Astrocyte (in vitro differentiated cells and primary cell): Measurements from ENCODE around the gene ATP13A2. TPM values are rescaled to one million over a fixed set of nuclear protein-coding genes. Genes with fewer than 3 reads are reported as not detected.

Experiments
- DNase-seq: peaks from one replicate; pipeline ENCODE4 v3.0.0-alpha.2; 2010; ENCODE audit warnings: low read depth
- FAIRE-seq: peaks from 2 replicates; lab custom pipeline; 2011; peaks lifted over from hg19 to GRCh38; lab: Jason Lieb, UNC
- H2AFZ ChIP-seq: 2 replicates; pipeline ENCODE4 v1.6.0; 2012; ENCODE audit warnings: low read depth, low read length, inconsistent platforms
- H3K27ac ChIP-seq: 2 replicates; pipeline ENCODE4 v1.5.1; 2011; ENCODE audit warnings: low read depth, low read length, inconsistent platforms
- H3K27me3 ChIP-seq: 2 replicates; pipeline ENCODE4 v1.6.0; 2011; ENCODE audit warnings: low read length, inconsistent platforms; ENCODE audit not compliant: insufficient read depth
- H3K36me3 ChIP-seq: 2 replicates; pipeline ENCODE4 v1.5.1; 2011; ENCODE audit warnings: low read length, inconsistent platforms; ENCODE audit not compliant: insufficient read depth
- H3K4me1 ChIP-seq: 2 replicates; pipeline ENCODE4 v1.5.1; 2011; ENCODE audit warnings: low read length, inconsistent platforms; ENCODE audit not compliant: insufficient read depth
- H3K4me2 ChIP-seq: 2 replicates; pipeline ENCODE4 v1.6.0; 2012; ENCODE audit warnings: low read length, inconsistent platforms
- H3K4me3 ChIP-seq: 2 replicates; pipeline ENCODE4 v1.5.1; 2011; ENCODE audit warnings: low read depth, mild to moderate bottlenecking, low read length, inconsistent platforms; ENCODE audit not compliant: insufficient read depth
- H3K79me2 ChIP-seq: 2 replicates; pipeline ENCODE4 v1.6.0; 2012; ENCODE audit warnings: mild to moderate bottlenecking, low read length, inconsistent platforms; ENCODE audit not compliant: insufficient read depth
- H3K9ac ChIP-seq: 2 replicates; pipeline ENCODE4 v1.6.0; 2012; ENCODE audit warnings: mild to moderate bottlenecking, low read length, inconsistent platforms
- H3K9me3 ChIP-seq: 2 replicates; pipeline ENCODE4 v1.5.1; 2012; ENCODE audit warnings: low read depth, mild to moderate bottlenecking, low read length, inconsistent platforms; ENCODE audit not compliant: insufficient read depth
- H4K20me1 ChIP-seq: 2 replicates; pipeline ENCODE4 v1.6.0; 2012; ENCODE audit warnings: low read length, inconsistent platforms; ENCODE audit not compliant: insufficient read depth
- H3K27ac Mint-ChIP-seq: one replicate; pipeline ENCODE4 v1.8.0; 2021; ENCODE audit warnings: mild to moderate bottlenecking, mixed read lengths; ENCODE audit not compliant: unreplicated experiment
- H3K27me3 Mint-ChIP-seq: one replicate; pipeline ENCODE4 v1.8.0; 2021; ENCODE audit warnings: low read depth, mixed read lengths; ENCODE audit not compliant: unreplicated experiment
- H3K36me3 Mint-ChIP-seq: one replicate; pipeline ENCODE4 v1.8.0; 2021; ENCODE audit warnings: low read depth, mixed read lengths; ENCODE audit not compliant: unreplicated experiment
- H3K4me1 Mint-ChIP-seq: one replicate; pipeline ENCODE4 v1.8.0; 2021; ENCODE audit warnings: low read depth, mixed read lengths; ENCODE audit not compliant: unreplicated experiment
- H3K4me3 Mint-ChIP-seq: one replicate; pipeline ENCODE4 v1.8.0; 2021; ENCODE audit warnings: mild to moderate bottlenecking, moderate library complexity, mixed read lengths; ENCODE audit not compliant: unreplicated experiment
- H3K9me3 Mint-ChIP-seq: one replicate; pipeline ENCODE4 v1.8.0; 2021; ENCODE audit warnings: mild to moderate bottlenecking, mixed read lengths; ENCODE audit not compliant: unreplicated experiment
- CTCF ChIP-seq: IDR thresholded peaks from 2 replicates; pipeline ENCODE4 v1.5.1; 2011; ENCODE audit warnings: low read depth, mild to moderate bottlenecking, inconsistent platforms, low read length, moderate library complexity; ENCODE audit not compliant: insufficient read depth
- EZH2 ChIP-seq: IDR thresholded peaks from 2 replicates; pipeline ENCODE4 v1.6.1; 2012; ENCODE audit warnings: mild to moderate bottlenecking, low read length, inconsistent platforms; ENCODE audit not compliant: insufficient read depth
- total RNA-seq: library from RNA; stranded (reverse); gene quantifications from 2 replicates; pipeline ENCODE4 v1.2.1, GENCODE V29; 2021

ATP13A2 gene
- total RNA-seq, 1 donor from 2014 or later, result 67.8 TPM

- no peak overlapping the region for H3K27ac ChIP-seq
- H3K27me3 ChIP-seq, result no peaks in the 10 kb centered on the region
- no peak overlapping the region for H3K4me3 Mint-ChIP-seq
- H3K9me3 ChIP-seq, result no peaks in the 10 kb centered on the region
- TF ChIP-seq EZH2 (no peak), CTCF (no peak)
- H3K36me3 Mint-ChIP-seq, result peaks cover 12% of the 10 kb centered on the region
- H3K79me2 ChIP-seq, result no peaks in the 10 kb centered on the region
- peaks cover 30% of the 10 kb centered on the region for H3K4me1 ChIP-seq
- H3K9ac ChIP-seq, result no peak overlapping the region
- no peaks in the 10 kb centered on the region for H3K27me3 Mint-ChIP-seq
- FAIRE-seq, result no peak
- no peak for DNase-seq
- H3K4me2 ChIP-seq, result no peak overlapping the region
- H3K36me3 ChIP-seq, result peaks cover 5% of the 10 kb centered on the region
- no peak overlapping the region for H3K27ac Mint-ChIP-seq
- no peak overlapping the region for H3K4me3 ChIP-seq
- no peaks in the 10 kb centered on the region for H3K9me3 Mint-ChIP-seq
- peaks cover 25% of the 10 kb centered on the region for H4K20me1 ChIP-seq
- H3K4me1 Mint-ChIP-seq, result peaks cover 9% of the 10 kb centered on the region
- H2AFZ ChIP-seq, result no peak overlapping the region
These were observed 43.4 kb downstream of the ATP13A2 start for GRCh38 chr1:16968372-16968771.

DNA sequence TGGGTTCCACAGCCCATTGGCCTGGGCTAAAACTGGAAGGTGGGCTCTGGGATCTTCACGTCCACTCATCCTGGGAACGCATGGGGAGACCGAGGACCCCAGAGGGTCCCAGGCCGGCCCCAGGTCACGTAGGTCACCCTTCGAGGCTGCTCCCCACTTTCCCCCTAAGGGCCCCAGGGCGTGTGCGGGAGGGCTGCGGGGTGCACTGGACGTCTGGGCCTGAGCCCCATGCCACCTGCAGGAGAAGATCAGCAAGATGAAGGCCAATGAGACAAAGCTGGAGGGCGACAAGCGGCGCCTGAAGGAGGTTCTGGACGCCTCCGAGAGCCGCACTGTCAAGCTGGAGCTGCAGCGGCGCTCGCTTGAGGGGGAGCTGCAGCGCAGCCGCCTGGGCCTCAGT is 43.8 kb downstream of the ATP13A2 start:
- Histone ChIP-seq H3K27ac (no peak overlapping the region), H3K79me2 (no peaks in the 10 kb centered on the region), H3K4me2 (peak overlapping the region; percentile 79), H3K4me1 (peaks cover 30% of the 10 kb centered on the region), H3K36me3 (peaks cover 3% of the 10 kb centered on the region), H3K9me3 (no peaks in the 10 kb centered on the region), H2AFZ (no peak overlapping the region), H3K4me3 (no peak overlapping the region), H3K27me3 (no peaks in the 10 kb centered on the region), H3K9ac (peak overlapping the region; percentile 56), H4K20me1 (peaks cover 21% of the 10 kb centered on the region)
- H3K9me3 Mint-ChIP-seq, result no peaks in the 10 kb centered on the region
- FAIRE-seq, result no peak
- H3K4me1 Mint-ChIP-seq, result peaks cover 9% of the 10 kb centered on the region
- no peak overlapping the region for H3K4me3 Mint-ChIP-seq
- no peak overlapping the region for H3K27ac Mint-ChIP-seq
- TF ChIP-seq EZH2 (no peak), CTCF (no peak)
- H3K27me3 Mint-ChIP-seq, result no peaks in the 10 kb centered on the region
- no peak for DNase-seq
- H3K36me3 Mint-ChIP-seq, result peaks cover 12% of the 10 kb centered on the region

GRCh38 chr1:16967095-16967575 is 44.6 kb downstream of the ATP13A2 start:
- Histone ChIP-seq H3K79me2 (no peaks in the 10 kb centered on the region), H3K4me2 (peak overlapping the region; percentile 79), H3K4me1 (peaks cover 29% of the 10 kb centered on the region), H2AFZ (no peak overlapping the region), H3K27ac (peak overlapping the region; percentile 30), H3K27me3 (no peaks in the 10 kb centered on the region), H3K9ac (peak overlapping the region; percentile 56), H3K9me3 (no peaks in the 10 kb centered on the region), H4K20me1 (peaks cover 15% of the 10 kb centered on the region), H3K36me3 (peaks cover 3% of the 10 kb centered on the region), H3K4me3 (no peak overlapping the region)
- Mint-ChIP-seq H3K27ac (peak overlapping the region; percentile 69), H3K27me3 (no peaks in the 10 kb centered on the region), H3K9me3 (no peaks in the 10 kb centered on the region), H3K4me3 (no peak overlapping the region), H3K36me3 (peaks cover 12% of the 10 kb centered on the region), H3K4me1 (peaks cover 9% of the 10 kb centered on the region)
- FAIRE-seq, result no peak
- TF ChIP-seq EZH2 (no peak), CTCF (no peak)
- DNase-seq, result peak; percentile 83
